Glomerular endothelial cell (primary cell): Measurements from ENCODE around the gene NARS2. TPM values are rescaled to one million over a fixed set of nuclear protein-coding genes. Genes with fewer than 3 reads are reported as not detected.
A peak's percentile ranks its signal among the peaks of the same experiment; 100 is the strongest.
"Not testable (repeated sequence)": the region's sequence is repeated elsewhere in the genome, so short reads cannot be mapped to it uniquely, and the experiment has no call there.

Experiments used
- DNase-seq: peaks from one replicate; pipeline ENCODE4 v3.0.0-alpha.2; 2011; ENCODE audit warnings: low read depth, low spot score; ENCODE audit errors: extremely low read depth
- total RNA-seq: library from RNA; depleted of rRNA; stranded (reverse); fragments of >200 nt; gene quantifications from 2 replicates; pipeline ENCODE4 v1.2.3, GENCODE V29; 2015

Gene NARS2
- total RNA-seq, 1 donor from 2014 or later: 9.1 TPM

GRCh38 chr11:78547931-78548705 is 26.5 kb downstream of the NARS2 start:
- no peak for DNase-seq

- no peak for DNase-seq
Measured at GRCh38 chr11:78542007-78542406, 32.7 kb downstream of the NARS2 start.

GRCh38 chr11:78541537-78541936 is 33.1 kb downstream of the NARS2 start:
- no peak for DNase-seq

- no peak for DNase-seq
Measured at GRCh38 chr11:78540256-78540655, 34.4 kb downstream of the NARS2 start.

- no peak for DNase-seq
Measured at GRCh38 chr11:78539506-78539905, 35.2 kb downstream of the NARS2 start.

- DNase-seq: no peak
Measured at GRCh38 chr11:78536933-78537332, 37.7 kb downstream of the NARS2 start.

- peak; percentile 27 for DNase-seq
Measured at GRCh38 chr11:78535920-78536319, 38.7 kb downstream of the NARS2 start.

- DNase-seq: no peak
Measured at GRCh38 chr11:78535027-78535426, 39.6 kb downstream of the NARS2 start.

GRCh38 chr11:78533399-78533798 is 41.3 kb downstream of the NARS2 start:
- DNase-seq: no peak

GRCh38 chr11:78532991-78533390 is 41.7 kb downstream of the NARS2 start:
- no peak for DNase-seq

- no peak for DNase-seq
Measured at GRCh38 chr11:78526497-78527146, 48.0 kb downstream of the NARS2 start.

- DNase-seq: no peak
Measured at GRCh38 chr11:78525720-78526119, 48.9 kb downstream of the NARS2 start.

GRCh38 chr11:78520230-78520629 is 54.4 kb downstream of the NARS2 start:
- no peak for DNase-seq

GRCh38 chr11:78516281-78516680 is 58.4 kb downstream of the NARS2 start:
- DNase-seq: no peak

- no peak for DNase-seq
Measured at GRCh38 chr11:78514922-78515502, 59.7 kb downstream of the NARS2 start.

GRCh38 chr11:78513085-78513484 is 61.6 kb downstream of the NARS2 start:
- DNase-seq: not testable (repeated sequence)

- DNase-seq: no peak
Measured at GRCh38 chr11:78510597-78510996, 64.1 kb downstream of the NARS2 start.

- DNase-seq: no peak
Measured at GRCh38 chr11:78510025-78510596, 64.6 kb downstream of the NARS2 start.

GRCh38 chr11:78504708-78505107 is 70.0 kb downstream of the NARS2 start:
- no peak for DNase-seq

- DNase-seq: no peak
Measured at GRCh38 chr11:78504181-78504580, 70.5 kb downstream of the NARS2 start.

GRCh38 chr11:78499971-78500370 is 74.7 kb downstream of the NARS2 start:
- no peak for DNase-seq

GRCh38 chr11:78497293-78497692 is 77.4 kb downstream of the NARS2 start:
- no peak for DNase-seq
